Type B pancreatic cell (in vitro differentiated cells): Measurements from ENCODE around the gene CARD8. TPM values are rescaled to one million over a fixed set of nuclear protein-coding genes. Genes with fewer than 3 reads are reported as not detected.
"Not testable (repeated sequence)": the region's sequence is repeated elsewhere in the genome, so short reads cannot be mapped to it uniquely, and the experiment has no call there.

Source experiments
- DNase-seq: peaks from one replicate; pipeline ENCODE4 v3.0.0; 2021; ENCODE audit warnings: mixed read lengths; ENCODE audit not compliant: unreplicated experiment; ENCODE audit errors: extremely low spot score
- H3K27ac Mint-ChIP-seq: 2 replicates; pipeline ENCODE4 v1.8.0; 2021; ENCODE audit warnings: mild to moderate bottlenecking, mixed read lengths
- H3K27me3 Mint-ChIP-seq: 2 replicates; pipeline ENCODE4 v1.8.0; 2021; ENCODE audit warnings: mixed read lengths
- H3K36me3 Mint-ChIP-seq: 2 replicates; pipeline ENCODE4 v1.8.0; 2021; ENCODE audit warnings: mixed read lengths
- H3K4me1 Mint-ChIP-seq: one replicate; pipeline ENCODE4 v1.8.0; 2021; ENCODE audit warnings: mixed read lengths; ENCODE audit not compliant: unreplicated experiment
- H3K4me3 Mint-ChIP-seq: 2 replicates; pipeline ENCODE4 v1.8.0; 2021; ENCODE audit warnings: mild to moderate bottlenecking, mixed read lengths
- H3K9me3 Mint-ChIP-seq: 2 replicates; pipeline ENCODE4 v1.8.0; 2021; ENCODE audit warnings: mixed read lengths
- CTCF ChIP-seq: fragments of 200-600 bp; sonication (generic); conservative IDR thresholded peaks from 2 replicates; pipeline ENCODE4 v1.5.0; 2021; ENCODE audit warnings: antibody characterized with exemption, mild to moderate bottlenecking
- total RNA-seq: library from RNA; stranded (reverse); gene quantifications from 2 replicates; pipeline ENCODE4 v1.2.1, GENCODE V29; 2021; ENCODE audit warnings: low replicate concordance

The CARD8 gene
- total RNA-seq, 1 donor from 2014 or later: 50.4 TPM

- Mint-ChIP-seq H3K9me3 (no peaks in the 10 kb centered on the region), H3K4me3 (no peak overlapping the region), H3K27me3 (no peaks in the 10 kb centered on the region), H3K27ac (no peak overlapping the region), H3K4me1 (peaks cover 11% of the 10 kb centered on the region), H3K36me3 (no peaks in the 10 kb centered on the region)
- TF ChIP-seq CTCF: no peak
- no peak for DNase-seq
Observed at GRCh38 chr19:48274173-48274572, 18.5 kb upstream of the CARD8 start.

GRCh38 chr19:48271531-48272151, 15.9 kb upstream of the CARD8 start:
- Mint-ChIP-seq H3K27ac (peak overlapping the region; percentile 81), H3K9me3 (peaks cover 4% of the 10 kb centered on the region), H3K27me3 (no peaks in the 10 kb centered on the region), H3K4me3 (peak overlapping the region; percentile 98), H3K36me3 (no peaks in the 10 kb centered on the region), H3K4me1 (peaks cover 11% of the 10 kb centered on the region)
- DNase-seq: peak; percentile 75
- TF ChIP-seq CTCF: no peak

- peak overlapping the region; percentile 84 for H3K4me3 Mint-ChIP-seq
- not testable (repeated sequence) for H3K9me3 Mint-ChIP-seq, H3K27me3 Mint-ChIP-seq, H3K36me3 Mint-ChIP-seq
- peaks cover 11% of the 10 kb centered on the region for H3K4me1 Mint-ChIP-seq
- H3K27ac Mint-ChIP-seq: peak overlapping the region; percentile 26
- DNase-seq: peak; percentile 58
Observed at GRCh38 chr19:48269617-48270026, 13.9 kb upstream of the CARD8 start.

GRCh38 chr19:48265326-48265725, 9.6 kb upstream of the CARD8 start:
- TF ChIP-seq CTCF: peak; percentile 19
- H3K4me1 Mint-ChIP-seq, DNase-seq, H3K9me3 Mint-ChIP-seq, H3K4me3 Mint-ChIP-seq, H3K27ac Mint-ChIP-seq, H3K27me3 Mint-ChIP-seq, H3K36me3 Mint-ChIP-seq: not testable (repeated sequence)

GRCh38 chr19:48260359-48260714, 4.6 kb upstream of the CARD8 start:
- not testable (repeated sequence) for H3K4me1 Mint-ChIP-seq, DNase-seq, H3K9me3 Mint-ChIP-seq, H3K36me3 Mint-ChIP-seq, H3K27me3 Mint-ChIP-seq
- H3K4me3 Mint-ChIP-seq: peak overlapping the region; percentile 91
- peak overlapping the region; percentile 85 for H3K27ac Mint-ChIP-seq

- not testable (repeated sequence) for H3K4me3 Mint-ChIP-seq, H3K27ac Mint-ChIP-seq, H3K9me3 Mint-ChIP-seq, H3K27me3 Mint-ChIP-seq, H3K36me3 Mint-ChIP-seq, DNase-seq
- peaks cover 15% of the 10 kb centered on the region for H3K4me1 Mint-ChIP-seq
Observed at GRCh38 chr19:48258992-48259391, 3.3 kb upstream of the CARD8 start.

GRCh38 chr19:48258350-48258749, 2.6 kb upstream of the CARD8 start:
- no peak for DNase-seq
- peaks cover 3% of the 10 kb centered on the region for H3K36me3 Mint-ChIP-seq
- no peak for TF ChIP-seq CTCF
- H3K27ac Mint-ChIP-seq: no peak overlapping the region
- H3K4me1 Mint-ChIP-seq: peaks cover 19% of the 10 kb centered on the region
- peak overlapping the region; percentile 8 for H3K4me3 Mint-ChIP-seq
- H3K9me3 Mint-ChIP-seq: no peaks in the 10 kb centered on the region
- H3K27me3 Mint-ChIP-seq: no peaks in the 10 kb centered on the region
